ENCODE results near the gene YIF1A.
"Not testable (repeated sequence)": the region's sequence is repeated elsewhere in the genome, so short reads cannot be mapped to it uniquely, and the experiment has no call there.

YIF1A gene

GRCh38 chr11:66287211-66287888 is 1.6 kb downstream of the YIF1A start:
- in situ Hi-C loops (cut with MboI; ENCODE audit: low sequenced_read_pairs), result no loop called here

GRCh38 chr11:66286699-66287098 is 2.2 kb downstream of the YIF1A start:
- in situ Hi-C loops (cut with MboI; ENCODE audit: low sequenced_read_pairs), result no loop called here

GRCh38 chr11:66285250-66285947 is 3.5 kb downstream of the YIF1A start:
- in situ Hi-C loops (cut with MboI; ENCODE audit: low sequenced_read_pairs), result no loop called here

GRCh38 chr11:66284526-66285078 is 4.3 kb downstream of the YIF1A start:
- in situ Hi-C loops (cut with MboI; ENCODE audit: low sequenced_read_pairs), result no loop called here

GRCh38 chr11:66283461-66284105 is 5.4 kb downstream of the YIF1A start:
- in situ Hi-C loops (cut with MboI; ENCODE audit: low sequenced_read_pairs), result no loop called here

GRCh38 chr11:66282468-66283455 is 6.2 kb downstream of the YIF1A start:
- in situ Hi-C loops (cut with MboI; ENCODE audit: low sequenced_read_pairs), result no loop called here

GRCh38 chr11:66281776-66282467 is 7.0 kb downstream of the YIF1A start:
- in situ Hi-C loops (cut with MboI; ENCODE audit: low sequenced_read_pairs), result no loop called here

- in situ Hi-C loops (cut with MboI; ENCODE audit: low sequenced_read_pairs), result no loop called here
Observed at GRCh38 chr11:66281001-66281400, 7.9 kb downstream of the YIF1A start.

GRCh38 chr11:66280428-66280827 is 8.5 kb downstream of the YIF1A start:
- in situ Hi-C loops (cut with MboI; ENCODE audit: low sequenced_read_pairs), result no loop called here

GRCh38 chr11:66279092-66279734 is 9.7 kb downstream of the YIF1A start:
- in situ Hi-C loops (cut with MboI; ENCODE audit: low sequenced_read_pairs), result no loop called here

- in situ Hi-C loops (cut with MboI; ENCODE audit: low sequenced_read_pairs), result no loop called here
Observed at GRCh38 chr11:66278363-66279091, 10.4 kb downstream of the YIF1A start.

- in situ Hi-C loops (cut with MboI; ENCODE audit: low sequenced_read_pairs), result no loop called here
Observed at GRCh38 chr11:66277471-66278362, 11.2 kb downstream of the YIF1A start, which contains the start of gene CNIH2. Gene CNIH2, plus strand, starts transcription at chr11:66278175. Its CDS starts 282 bp downstream, at chr11:66278457.

GRCh38 chr11:66277064-66277463 is 11.9 kb downstream of the YIF1A start:
- in situ Hi-C loops (cut with MboI; ENCODE audit: low sequenced_read_pairs), result not testable (repeated sequence)

GRCh38 chr11:66276619-66277018 is 12.3 kb downstream of the YIF1A start:
- in situ Hi-C loops (cut with MboI; ENCODE audit: low sequenced_read_pairs), result not testable (repeated sequence)

GRCh38 chr11:66275984-66276612 is 12.8 kb downstream of the YIF1A start:
- in situ Hi-C loops (cut with MboI; ENCODE audit: low sequenced_read_pairs), result no loop called here

- in situ Hi-C loops (cut with MboI; ENCODE audit: low sequenced_read_pairs), result no loop called here
Observed at GRCh38 chr11:66275396-66275795, 13.5 kb downstream of the YIF1A start.

- in situ Hi-C loops (cut with MboI; ENCODE audit: low sequenced_read_pairs), result no loop called here
Observed at GRCh38 chr11:66274219-66274618, 14.7 kb downstream of the YIF1A start.

All from hTERT RPE-1 (cell line).